CD14-positive monocyte (primary cell): Measurements from ENCODE around the gene BPI. TPM values are rescaled to one million over a fixed set of nuclear protein-coding genes. Genes with fewer than 3 reads are reported as not detected.

Experiments used
- DNase-seq, 3 donors: peaks; one replicate each; pipeline ENCODE4 v3.0.0-alpha.2; 2011 to 2022
- H2AFZ ChIP-seq: 2 replicates; pipeline ENCODE4 v1.6.0; 2012; ENCODE audit warnings: mild to moderate bottlenecking, low read depth, low read length, inconsistent platforms; ENCODE audit not compliant: insufficient read depth, poor library complexity, severe bottlenecking
- H3K27ac ChIP-seq, 2 donors: 1 replicate in 1 of 2; 2 replicates in 1 of 2; pipeline ENCODE4 v1.5.1; 2012 to 2013; ENCODE audit warnings: low read length in 2 of 2, control low read depth in 1 of 2, inconsistent platforms in 1 of 2, low read depth in 1 of 2, mild to moderate bottlenecking in 1 of 2
- H3K27me3 ChIP-seq, 2 donors: one replicate each; pipeline versions ENCODE4 v1.6.0 to v1.6.1; 2011 to 2013; ENCODE audit warnings: low read length in 2 of 2; ENCODE audit not compliant: control insufficient read depth in 2 of 2, insufficient read depth in 2 of 2
- H3K36me3 ChIP-seq, 2 donors: replicated peaks in 1 of 2; 1 replicate in 1 of 2; 2 replicates in 1 of 2; pipeline versions ENCODE4 v1.5.1 to v1.6.1; 2012 to 2013; ENCODE audit warnings: low read length in 2 of 2, control low read depth in 1 of 2, inconsistent platforms in 1 of 2, mild to moderate bottlenecking in 1 of 2; ENCODE audit not compliant: insufficient read depth in 2 of 2, control insufficient read depth in 1 of 2
- H3K4me1 ChIP-seq, 2 donors: 1 replicate in 1 of 2; 2 replicates in 1 of 2; pipeline versions ENCODE4 v1.5.1 to v1.6.1; 2012 to 2013; ENCODE audit warnings: low read length in 2 of 2, control low read depth in 1 of 2, inconsistent platforms in 1 of 2, mild to moderate bottlenecking in 1 of 2, moderate library complexity in 1 of 2; ENCODE audit not compliant: insufficient read depth in 2 of 2, control insufficient read depth in 1 of 2
- H3K4me2 ChIP-seq: replicated peaks from 2 replicates; pipeline ENCODE3; 2012; ENCODE audit warnings: low read length, moderate library complexity, mild to moderate bottlenecking; ENCODE audit not compliant: poor library complexity, severe bottlenecking; ENCODE audit errors: extremely low read depth
- H3K4me3 ChIP-seq, 3 experiments: fragments of 200-600 bp in 1 of 3; sonication (generic) in 1 of 3; replicated peaks in 1 of 3; 1 replicate in 2 of 3; 2 replicates in 1 of 3; pipeline ENCODE4 v1.5.1; 2011 to 2013; ENCODE audit warnings: low read length in 3 of 3, mild to moderate bottlenecking in 3 of 3, control low read depth in 2 of 3, low read depth in 2 of 3, inconsistent platforms in 1 of 3, moderate library complexity in 1 of 3
- H3K79me2 ChIP-seq: 2 replicates; pipeline ENCODE4 v1.6.0; 2012; ENCODE audit warnings: mild to moderate bottlenecking, control low read depth, inconsistent platforms, low read length, moderate library complexity; ENCODE audit not compliant: insufficient read depth
- H3K9ac ChIP-seq: 2 replicates; pipeline ENCODE4 v1.6.0; 2017; ENCODE audit warnings: low read length, mild to moderate bottlenecking; ENCODE audit not compliant: insufficient read depth, poor library complexity, severe bottlenecking
- H3K9me3 ChIP-seq, 2 donors: replicated peaks in 1 of 2; 1 replicate in 1 of 2; 2 replicates in 1 of 2; pipeline versions ENCODE4 v1.5.1 to v1.6.1; 2012 to 2013; ENCODE audit warnings: low read length in 2 of 2, control low read depth in 1 of 2; ENCODE audit not compliant: control insufficient read depth in 1 of 2, insufficient read depth in 1 of 2
- H4K20me1 ChIP-seq: 2 replicates; pipeline ENCODE4 v1.6.0; 2012; ENCODE audit warnings: mild to moderate bottlenecking, low read length, control low read depth, moderate library complexity; ENCODE audit not compliant: insufficient read depth
- H3K27ac Mint-ChIP-seq, 7 donors: one replicate each; pipeline ENCODE4 v1.8.0; 2020; ENCODE audit warnings: mild to moderate bottlenecking in 7 of 7, mixed read lengths in 7 of 7, moderate library complexity in 6 of 7, inconsistent platforms in 2 of 7
- H3K27me3 Mint-ChIP-seq, 3 donors: one replicate each; pipeline ENCODE4 v1.8.0; 2021 to 2022; ENCODE audit warnings: low read depth in 3 of 3, mild to moderate bottlenecking in 3 of 3, mixed read lengths in 3 of 3, moderate library complexity in 3 of 3, inconsistent platforms in 1 of 3
- H3K36me3 Mint-ChIP-seq, 2 donors: one replicate each; pipeline ENCODE4 v1.8.0; 2020; ENCODE audit warnings: mixed read lengths in 2 of 2, inconsistent platforms in 1 of 2, mild to moderate bottlenecking in 1 of 2
- H3K4me1 Mint-ChIP-seq: one replicate; pipeline ENCODE4 v1.8.0; 2020; ENCODE audit warnings: mild to moderate bottlenecking, mixed read lengths
- H3K4me3 Mint-ChIP-seq, 2 donors: one replicate each; pipeline ENCODE4 v1.8.0; 2020; ENCODE audit warnings: mild to moderate bottlenecking in 2 of 2, mixed read lengths in 2 of 2, moderate library complexity in 1 of 2
- H3K9me3 Mint-ChIP-seq, 7 donors: one replicate each; pipeline ENCODE4 v1.8.0; 2020 to 2022; ENCODE audit warnings: mixed read lengths in 7 of 7, mild to moderate bottlenecking in 6 of 7, moderate library complexity in 6 of 7, inconsistent platforms in 2 of 7
- WGBS: methylation state at CpG from one replicate; pipeline ENCODE4 v1.1.5; 2013; ENCODE audit warnings: missing lambda C conversion rate; ENCODE audit not compliant: insufficient coverage; 5-methylcytosine and 5-hydroxymethylcytosine counted together
- intact Hi-C, 2 donors: fragments of 100-400 bp; cut with micrococcal nuclease; formaldehyde crosslinking; loops; one replicate each; pipeline versions ENCODE4 v1.15.0 to v1.15.1; 2023
- polyA plus RNA-seq, 3 donors: library from polyadenylated mRNA; depleted of rRNA in 1 of 3; unstranded in 2 of 3; stranded (reverse) in 1 of 3; fragments of 300-500 nt in 2 of 3; fragments of >200 nt in 1 of 3; fragmentation: Illumina TruSeq in 2 of 3; gene quantifications; 1 replicate in 2 of 3; 2 replicates in 1 of 3; pipeline ENCODE4 v1.2.3, GENCODE V29; 2012 to 2021
- TF ChIP-seq, protein P1 (sequence below): fragments of 200-600 bp; IDR thresholded peaks from one replicate; pipeline ENCODE4 v1.8.0; 2022; ENCODE audit warnings: antibody characterized with exemption, mild to moderate bottlenecking

Gene BPI
- polyA plus RNA-seq, 3 donors, result 8.2 to 9.0 (median 8.7) TPM

DNA sequence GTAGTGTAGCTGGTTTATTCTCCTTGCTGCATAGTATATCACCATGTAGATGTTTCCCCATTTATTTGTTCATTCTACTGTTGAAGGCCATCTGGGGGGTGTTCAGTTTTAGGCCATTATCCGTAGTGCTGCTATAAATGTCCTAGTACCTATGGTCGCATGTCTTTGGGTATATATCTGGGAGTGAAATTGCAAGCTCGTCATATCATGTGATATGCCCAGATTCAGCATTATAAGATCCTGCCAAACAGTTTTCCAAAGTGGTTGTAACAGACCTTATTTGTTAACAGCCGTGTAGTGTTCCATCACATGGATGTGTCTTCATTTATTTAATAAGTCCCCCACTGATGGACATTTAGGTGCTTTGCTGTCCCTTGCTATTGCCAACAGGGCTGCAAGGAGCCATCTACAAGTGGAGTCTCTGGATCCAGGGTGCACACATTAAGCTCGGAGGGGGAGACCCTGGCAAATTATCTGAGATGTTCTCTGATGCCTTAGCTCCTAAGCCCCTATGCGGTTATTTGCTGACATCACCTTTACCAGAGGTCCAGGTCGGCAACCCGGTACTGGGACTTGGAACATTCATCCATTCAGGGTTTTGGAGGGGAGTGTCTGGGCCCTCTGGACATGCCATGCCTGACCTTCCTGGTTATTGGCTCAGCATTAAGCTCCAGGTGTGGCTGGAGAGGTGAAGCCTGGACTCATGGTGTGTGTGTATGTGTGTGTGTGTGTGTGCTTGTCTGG, 59.2 kb downstream of the BPI start:
- Mint-ChIP-seq H3K27ac (no peak overlapping the region), H3K4me1 (no peaks in the 10 kb centered on the region), H3K9me3 (peaks cover 0 to 2% (median 0%) of the 10 kb centered on the region in 7 donors), H3K27me3 (peaks cover 1 to 3% (median 2%) of the 10 kb centered on the region in 3 donors), H3K36me3 (no peaks in the 10 kb centered on the region), H3K4me3 (no peak overlapping the region)
- Histone ChIP-seq H4K20me1 (no peaks in the 10 kb centered on the region), H3K4me2 (no peak overlapping the region), H3K36me3 (no peaks in the 10 kb centered on the region), H2AFZ (no peak overlapping the region), H3K79me2 (no peaks in the 10 kb centered on the region), H3K27me3 (no peaks in the 10 kb centered on the region), H3K9ac (no peak overlapping the region), H3K4me1 (no peaks in the 10 kb centered on the region), H3K27ac (no peak overlapping the region), H3K9me3 (no peaks in the 10 kb centered on the region), H3K4me3 (no peak overlapping the region)
- WGBS, result 94% methylated on average over 8 of the region's 8 CpGs
- TF ChIP-seq, protein P1, sequence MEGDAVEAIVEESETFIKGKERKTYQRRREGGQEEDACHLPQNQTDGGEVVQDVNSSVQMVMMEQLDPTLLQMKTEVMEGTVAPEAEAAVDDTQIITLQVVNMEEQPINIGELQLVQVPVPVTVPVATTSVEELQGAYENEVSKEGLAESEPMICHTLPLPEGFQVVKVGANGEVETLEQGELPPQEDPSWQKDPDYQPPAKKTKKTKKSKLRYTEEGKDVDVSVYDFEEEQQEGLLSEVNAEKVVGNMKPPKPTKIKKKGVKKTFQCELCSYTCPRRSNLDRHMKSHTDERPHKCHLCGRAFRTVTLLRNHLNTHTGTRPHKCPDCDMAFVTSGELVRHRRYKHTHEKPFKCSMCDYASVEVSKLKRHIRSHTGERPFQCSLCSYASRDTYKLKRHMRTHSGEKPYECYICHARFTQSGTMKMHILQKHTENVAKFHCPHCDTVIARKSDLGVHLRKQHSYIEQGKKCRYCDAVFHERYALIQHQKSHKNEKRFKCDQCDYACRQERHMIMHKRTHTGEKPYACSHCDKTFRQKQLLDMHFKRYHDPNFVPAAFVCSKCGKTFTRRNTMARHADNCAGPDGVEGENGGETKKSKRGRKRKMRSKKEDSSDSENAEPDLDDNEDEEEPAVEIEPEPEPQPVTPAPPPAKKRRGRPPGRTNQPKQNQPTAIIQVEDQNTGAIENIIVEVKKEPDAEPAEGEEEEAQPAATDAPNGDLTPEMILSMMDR, result no peak
- no peak for DNase-seq
- intact Hi-C loops, result no loop called here

DNA sequence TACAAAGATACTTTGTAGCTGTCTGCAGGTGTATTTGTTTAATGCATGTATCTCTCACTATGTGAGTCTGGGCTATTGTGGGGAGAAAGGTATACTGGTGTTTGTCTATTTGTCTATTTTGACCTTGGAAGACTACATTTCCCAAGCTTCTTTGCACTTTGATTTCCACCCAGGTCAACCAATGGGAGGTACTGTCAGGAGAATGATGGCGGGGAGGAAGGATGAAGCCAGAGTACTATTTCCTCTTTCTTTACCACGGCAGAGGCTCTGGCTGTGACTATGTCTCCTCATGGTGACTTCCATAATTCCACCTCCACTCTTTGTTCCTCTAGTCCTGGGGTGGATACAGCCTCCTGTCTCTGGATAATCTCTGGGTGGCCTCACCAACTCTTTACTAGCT, 65.4 kb downstream of the BPI start:
- Histone ChIP-seq H3K79me2 (no peaks in the 10 kb centered on the region), H3K4me2 (peak overlapping the region; percentile 46), H3K27me3 (no peaks in the 10 kb centered on the region), H3K4me1 (no peaks in the 10 kb centered on the region), H3K9me3 (no peaks in the 10 kb centered on the region), H3K27ac (no peak overlapping the region), H3K36me3 (no peaks in the 10 kb centered on the region), H3K9ac (no peak overlapping the region), H4K20me1 (no peaks in the 10 kb centered on the region), H3K4me3 (peak overlapping the region in 1 of 3 experiments; percentile 42), H2AFZ (peak overlapping the region; percentile 67)
- peak; percentile 44 to 67 (median 67) for DNase-seq
- H3K36me3 Mint-ChIP-seq, result no peaks in the 10 kb centered on the region
- peaks cover 5 to 11% (median 8%) of the 10 kb centered on the region in 3 donors for H3K27me3 Mint-ChIP-seq
- H3K27ac Mint-ChIP-seq, result peak overlapping the region in 4 of 7 donors; percentile 5 to 82 (median 50)
- H3K4me1 Mint-ChIP-seq, result peaks cover 5% of the 10 kb centered on the region
- TF ChIP-seq, protein P1, result no peak
- peaks cover 0 to 6% (median 0%) of the 10 kb centered on the region in 7 donors for H3K9me3 Mint-ChIP-seq
- WGBS, result 0% methylated on average over 1 of the region's 2 CpGs
- intact Hi-C loops, result no loop called here
- peak overlapping the region in 1 of 2 donors; percentile 67 for H3K4me3 Mint-ChIP-seq
